GM19455 (cell line): ENCODE measurements around the gene RAF1.
"Not testable (repeated sequence)": the region's sequence is repeated elsewhere in the genome, so short reads cannot be mapped to it uniquely, and the experiment has no call there.

Experiments
- ATAC-seq: cut with Tn5 transposase; IDR thresholded peaks from one replicate; pipeline ENCODE4 v1.9.1; 2021; ENCODE audit not compliant: unreplicated experiment

RAF1 gene

DNA sequence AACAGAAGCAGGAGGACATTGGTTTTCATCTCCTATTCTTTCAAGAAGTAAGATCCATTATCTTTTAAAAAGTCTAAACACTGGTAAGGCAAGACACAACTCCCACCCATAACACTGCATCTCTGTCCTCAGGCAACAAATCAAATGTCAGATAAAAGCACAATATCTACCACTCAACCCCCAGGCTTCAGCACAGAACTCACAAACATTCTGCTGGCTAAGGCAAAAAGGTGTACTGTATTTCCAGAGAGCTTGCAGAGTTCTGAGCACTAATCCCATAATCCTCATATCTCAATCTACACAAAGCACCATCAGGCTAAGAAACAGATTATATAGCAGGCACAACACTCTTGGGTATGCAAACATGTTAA lies 20.9 kb downstream of the RAF1 start:
- ATAC-seq = no peak

DNA sequence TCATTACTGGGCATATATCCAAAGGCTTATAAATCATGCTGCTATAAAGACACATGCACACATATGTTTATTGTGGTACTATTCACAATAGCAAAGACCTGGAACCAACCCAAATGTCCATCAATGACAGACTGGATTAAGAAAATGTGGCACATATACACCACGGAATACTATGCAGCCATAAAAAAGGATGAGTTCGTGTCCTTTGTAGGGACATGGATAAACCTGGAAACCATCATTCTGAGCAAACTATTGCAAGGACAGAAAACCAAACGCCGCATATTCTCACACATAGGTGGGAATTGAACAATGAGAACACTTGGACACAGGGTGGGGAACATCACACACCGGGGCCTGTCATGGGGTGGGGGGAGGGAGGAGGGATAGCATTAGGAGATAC lies 23.1 kb downstream of the RAF1 start:
- not testable (repeated sequence) for ATAC-seq

DNA sequence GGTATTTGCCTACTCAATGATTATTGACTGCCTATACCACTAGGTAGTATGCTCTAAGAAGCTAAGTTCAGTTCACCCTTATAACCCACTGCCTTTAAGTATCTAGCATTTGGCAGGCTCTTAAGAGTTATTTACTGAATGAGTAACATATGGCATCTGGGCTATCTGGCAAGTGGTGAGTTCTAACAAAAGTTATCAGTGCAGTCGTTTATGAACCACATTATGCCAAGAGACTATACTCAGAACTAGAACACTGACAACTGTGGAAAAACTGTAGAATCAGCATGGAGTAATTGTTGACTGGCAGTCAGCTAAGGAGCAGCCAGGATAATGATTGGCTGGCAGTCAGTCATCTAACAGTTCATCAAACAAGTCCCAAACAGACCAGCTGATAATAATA lies 25.8 kb downstream of the RAF1 start:
- ATAC-seq = no peak

DNA sequence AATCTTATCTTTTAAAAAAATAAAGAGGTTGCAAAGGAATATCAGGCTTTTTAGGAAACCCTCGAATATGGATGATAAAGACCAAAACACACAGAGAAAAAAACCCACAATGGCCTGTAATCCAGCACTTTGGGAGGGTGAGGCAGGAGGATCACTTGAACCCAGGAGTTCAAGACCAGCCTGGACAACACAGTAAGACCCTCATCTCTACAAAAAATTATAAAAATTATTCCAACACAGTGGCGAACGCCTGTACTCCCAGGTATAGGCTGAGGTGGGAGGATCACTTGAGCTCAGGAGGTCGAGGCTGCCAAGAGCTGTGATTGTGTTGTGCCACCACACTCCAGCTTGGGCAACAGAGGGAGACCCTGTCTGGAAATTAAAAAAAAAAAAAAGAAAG lies 30.8 kb downstream of the RAF1 start:
- ATAC-seq = no peak

DNA sequence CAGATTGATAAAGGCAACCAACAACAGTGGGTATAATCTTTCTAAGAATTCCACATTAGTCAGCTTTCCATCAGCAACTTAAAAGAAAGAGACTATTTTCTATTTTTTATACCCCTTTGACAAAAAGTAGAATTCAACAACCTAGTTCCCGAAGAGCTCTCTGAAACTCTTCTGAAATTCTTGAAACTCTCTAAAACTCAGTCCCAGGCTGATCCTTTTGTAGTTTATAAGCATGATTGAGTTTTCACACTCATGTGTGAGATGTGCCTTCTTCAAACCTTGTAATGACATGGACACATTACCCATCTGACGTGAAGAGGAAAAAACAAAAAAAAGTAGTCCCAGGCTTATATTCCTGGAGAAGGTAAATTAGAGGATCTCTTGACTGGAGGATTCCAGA lies 31.4 kb downstream of the RAF1 start:
- ATAC-seq = no peak

DNA sequence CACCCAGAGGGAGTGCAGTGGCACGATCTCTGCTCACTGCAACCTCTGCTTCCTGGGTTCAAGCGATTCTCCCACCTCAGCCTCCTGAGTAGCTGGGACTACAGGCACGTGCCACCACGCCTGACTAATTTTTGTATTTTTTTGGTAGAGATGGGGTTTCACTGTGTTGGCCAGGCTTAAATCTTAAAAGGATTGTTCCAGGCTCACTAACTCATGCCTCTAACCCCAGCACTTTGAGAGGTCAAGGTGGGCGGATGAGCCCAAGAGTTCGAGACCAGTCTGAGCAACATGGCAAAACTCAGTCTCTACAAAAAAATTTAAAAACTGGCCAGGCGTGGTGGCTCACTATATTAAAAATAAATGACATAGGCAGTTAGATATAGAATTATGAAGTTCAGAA lies 33.1 kb downstream of the RAF1 start:
- not testable (repeated sequence) for ATAC-seq

DNA sequence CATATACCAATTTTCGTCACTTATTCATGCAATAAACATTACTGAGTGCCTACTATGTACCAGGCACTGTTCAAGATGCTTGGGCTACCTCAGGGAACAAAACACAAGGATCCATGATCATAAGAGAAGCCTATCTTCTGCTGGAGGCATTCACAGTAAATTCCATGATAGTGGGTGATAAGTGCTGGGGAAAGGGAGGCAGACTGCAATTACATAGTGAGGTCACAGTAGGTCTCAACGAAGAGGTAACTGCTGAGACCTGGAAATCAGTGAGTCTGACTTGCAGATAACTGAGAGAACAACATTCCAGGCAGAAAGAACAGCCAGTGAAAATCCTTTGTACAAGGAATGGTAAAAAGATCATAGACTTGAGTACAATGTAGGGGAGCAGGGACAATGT lies 33.6 kb downstream of the RAF1 start:
- no peak for ATAC-seq

DNA sequence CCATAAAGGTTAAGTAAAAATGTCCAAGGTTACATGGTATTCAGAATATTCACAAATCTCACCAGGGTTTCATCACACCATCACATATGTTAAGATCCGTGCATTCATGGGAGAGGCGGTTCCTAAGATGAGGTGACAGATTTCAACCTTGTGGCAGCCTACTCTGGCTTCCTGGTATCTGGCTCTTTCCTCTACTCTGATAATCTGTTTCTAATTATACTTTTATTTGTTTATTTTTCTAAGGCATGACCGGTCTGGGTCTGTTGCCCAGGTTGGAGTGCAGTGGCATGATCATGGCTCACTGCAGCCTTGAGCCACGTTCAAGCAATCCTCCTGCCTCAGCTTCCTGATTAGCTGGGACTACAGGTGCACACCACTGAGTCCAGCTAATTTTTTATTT lies 34.4 kb downstream of the RAF1 start:
- no peak for ATAC-seq

DNA sequence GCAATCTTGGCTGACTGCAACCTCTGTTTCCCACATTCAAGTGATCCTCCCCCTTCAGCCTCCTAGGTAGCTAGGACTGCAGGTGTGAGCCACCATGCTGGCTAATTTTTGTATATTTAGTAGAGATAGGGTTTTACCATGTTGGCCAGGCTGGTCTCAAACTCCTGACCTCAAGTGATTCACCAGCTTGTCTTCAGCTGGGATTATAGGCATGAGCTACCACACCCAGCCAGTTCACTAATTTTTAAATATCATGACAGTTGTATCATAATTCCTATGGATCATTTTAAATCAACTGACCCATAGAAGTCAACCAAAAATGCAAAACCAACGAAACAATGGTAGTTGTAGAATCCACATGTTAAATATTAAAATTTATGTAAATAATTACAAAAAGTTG lies 35.1 kb downstream of the RAF1 start:
- ATAC-seq = no peak

DNA sequence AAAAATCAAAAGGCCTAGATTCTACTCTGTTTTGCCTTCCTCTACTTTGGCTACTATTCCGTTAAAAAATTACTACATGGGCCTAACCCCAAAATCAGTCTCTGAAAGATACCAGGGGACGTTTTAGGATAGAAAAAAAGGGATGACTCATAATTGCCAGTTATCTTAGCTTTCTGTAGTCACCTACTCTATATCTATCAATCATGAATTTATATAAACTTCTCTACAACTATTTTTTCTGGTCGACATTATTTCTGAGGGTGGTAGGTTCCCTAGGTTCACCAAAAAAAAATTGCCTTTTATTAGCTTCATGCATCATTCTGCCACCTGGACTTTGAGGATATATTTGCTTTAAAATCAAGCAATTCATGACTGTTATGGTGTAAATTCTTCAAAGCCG lies 36.5 kb downstream of the RAF1 start:
- no peak for ATAC-seq

DNA sequence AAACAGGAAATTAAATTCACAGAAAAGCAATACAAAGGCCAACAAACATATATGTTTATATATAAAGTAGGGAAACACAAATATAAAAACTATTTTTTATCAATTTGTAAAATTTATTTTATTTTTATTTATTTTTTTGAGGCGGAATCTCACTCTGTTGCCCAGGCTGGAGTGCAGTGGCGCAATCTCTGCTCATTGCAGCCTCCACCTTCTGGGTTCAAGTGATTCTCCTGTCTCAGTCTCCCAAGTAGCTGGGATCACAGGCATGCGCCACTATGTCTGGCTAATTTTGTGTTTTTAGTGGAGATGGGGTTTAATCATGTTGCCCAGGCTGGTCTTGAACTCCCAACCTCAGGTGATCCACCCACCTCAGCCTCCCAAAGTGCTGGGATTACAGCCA lies 39.0 kb downstream of the RAF1 start:
- not testable (repeated sequence) for ATAC-seq

DNA sequence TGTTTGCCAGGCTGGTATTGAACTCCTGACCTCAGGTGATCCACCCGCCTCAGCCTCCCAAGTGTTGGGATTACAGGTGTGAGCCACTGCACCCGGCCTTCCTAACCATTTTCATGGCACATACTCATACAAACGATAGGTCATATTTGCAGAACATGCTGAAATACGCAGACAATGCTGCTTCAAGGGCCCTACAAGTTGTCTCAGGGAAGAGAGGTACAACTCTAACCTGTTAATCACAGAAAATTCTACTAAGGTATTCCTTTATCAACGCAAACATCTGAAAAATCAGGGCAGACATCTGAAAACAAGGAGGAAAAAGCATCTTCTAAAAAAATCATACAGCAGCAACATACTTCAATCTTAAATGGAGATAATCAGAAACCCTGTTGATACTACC lies 39.9 kb downstream of the RAF1 start:
- no peak for ATAC-seq

DNA sequence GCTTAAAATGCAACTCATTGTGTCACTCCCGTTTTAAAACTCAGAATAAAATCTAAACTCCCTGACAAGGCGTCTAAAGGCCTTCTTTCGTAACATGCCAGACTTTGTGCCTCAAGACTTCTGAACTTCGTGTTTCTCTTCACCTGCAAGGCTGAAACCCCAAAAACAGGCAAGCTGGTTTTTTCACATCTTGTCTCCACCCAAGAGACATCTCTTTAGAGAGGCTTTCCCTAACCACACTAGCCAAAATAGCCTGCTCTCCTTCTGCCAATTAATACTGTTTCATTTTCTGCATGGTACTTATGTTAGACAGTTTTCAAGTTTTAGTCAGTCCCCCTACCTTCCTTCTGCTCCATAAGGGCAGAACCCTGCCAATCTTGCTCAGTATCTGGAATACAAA lies 41.6 kb downstream of the RAF1 start:
- no peak for ATAC-seq

DNA sequence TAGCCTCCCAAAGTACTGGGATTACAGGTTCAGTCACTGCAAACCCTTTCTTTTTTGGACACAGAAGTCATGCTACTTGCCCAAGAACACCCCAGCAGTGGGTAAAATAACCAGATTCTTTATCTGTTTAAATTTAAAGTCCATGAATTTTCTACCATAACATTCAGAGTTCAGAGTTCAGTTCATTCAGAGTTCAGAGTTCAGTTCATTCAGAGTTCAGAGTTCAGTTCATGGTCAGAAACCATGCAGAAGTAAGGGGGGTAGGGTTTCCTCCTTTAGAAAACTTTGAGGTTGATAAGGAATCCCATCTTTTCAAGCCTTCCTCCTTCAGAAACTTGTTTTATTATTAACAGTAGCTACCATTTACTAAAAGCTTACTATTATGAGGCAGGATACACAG lies 43.2 kb downstream of the RAF1 start:
- ATAC-seq = no peak

DNA sequence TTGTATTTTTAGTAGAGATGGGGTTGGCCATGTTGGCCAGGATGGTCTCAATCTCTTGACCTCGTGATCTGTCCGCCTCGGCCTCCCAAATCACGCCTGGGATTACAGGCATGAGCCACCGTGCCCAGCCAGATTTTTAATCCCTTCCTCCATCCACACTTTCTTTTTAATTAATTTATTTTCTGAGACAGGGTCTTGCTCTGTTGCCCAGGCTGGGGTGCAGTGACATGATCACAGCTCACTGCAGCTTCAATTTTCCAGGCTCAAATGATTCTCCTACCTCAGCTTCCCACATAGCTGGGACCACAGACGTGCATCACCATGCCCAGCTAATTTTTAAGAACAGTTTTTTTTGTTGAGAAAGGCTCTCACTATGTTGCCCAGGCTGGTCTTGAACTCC lies 43.6 kb downstream of the RAF1 start:
- no peak for ATAC-seq

DNA sequence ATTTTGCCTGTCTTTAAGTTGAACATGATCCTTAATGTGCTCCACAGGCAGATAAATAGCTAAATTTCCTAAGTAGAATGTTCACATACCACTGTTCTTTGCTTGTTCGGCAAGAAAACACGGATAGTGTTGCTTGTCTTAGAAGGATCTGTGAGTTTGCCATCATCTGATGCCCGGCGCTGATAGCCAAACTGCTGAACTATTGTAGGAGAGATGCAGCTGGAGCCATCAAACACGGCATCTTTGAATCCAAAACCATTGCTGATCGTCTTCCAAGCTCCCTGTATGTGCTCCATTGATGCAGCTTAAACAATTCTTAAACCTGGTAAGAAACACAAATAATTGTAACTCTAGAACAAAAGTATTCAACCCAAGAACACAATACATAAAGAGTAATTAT lies 45.5 kb downstream of the RAF1 start:
- no peak for ATAC-seq

DNA sequence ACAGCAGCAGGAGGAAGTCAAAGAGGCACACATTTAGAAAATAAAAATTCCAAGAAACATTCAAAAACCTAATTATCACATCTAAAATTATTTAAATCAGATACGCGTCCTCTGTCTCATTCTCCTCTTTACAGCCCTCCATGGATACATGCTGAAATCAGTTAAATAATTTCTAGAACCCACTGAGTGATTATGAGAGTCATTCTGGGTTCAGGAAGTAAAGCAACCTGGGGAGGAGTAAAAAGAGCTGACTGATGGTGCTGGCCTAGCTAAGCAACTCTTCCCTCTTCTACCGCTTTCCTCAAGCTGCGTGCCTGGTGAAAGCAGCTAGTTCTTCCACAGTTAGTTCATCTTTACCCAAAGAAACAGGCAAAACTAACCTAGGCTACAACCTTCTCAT lies 48.7 kb downstream of the RAF1 start:
- ATAC-seq = no peak

DNA sequence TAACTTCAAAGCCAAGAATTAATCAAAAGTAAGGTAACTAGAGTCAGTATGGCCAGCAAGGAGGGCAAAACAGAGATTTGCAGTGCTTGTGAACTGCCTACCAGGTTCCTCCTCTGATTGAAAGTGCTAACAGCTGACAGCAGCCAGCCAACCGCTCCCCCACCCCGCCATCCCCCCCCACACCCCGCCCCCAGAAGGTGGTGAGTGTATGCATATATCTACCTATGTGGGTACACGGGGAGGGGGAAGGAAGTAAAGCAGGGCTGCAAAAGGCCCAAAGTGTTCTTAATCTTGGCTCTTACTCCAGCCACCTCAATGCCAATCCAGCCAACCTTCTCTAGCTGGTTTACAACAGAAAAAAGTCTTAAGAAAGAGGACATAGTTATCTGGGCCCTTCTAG lies 50.7 kb downstream of the RAF1 start:
- ATAC-seq = no peak

DNA sequence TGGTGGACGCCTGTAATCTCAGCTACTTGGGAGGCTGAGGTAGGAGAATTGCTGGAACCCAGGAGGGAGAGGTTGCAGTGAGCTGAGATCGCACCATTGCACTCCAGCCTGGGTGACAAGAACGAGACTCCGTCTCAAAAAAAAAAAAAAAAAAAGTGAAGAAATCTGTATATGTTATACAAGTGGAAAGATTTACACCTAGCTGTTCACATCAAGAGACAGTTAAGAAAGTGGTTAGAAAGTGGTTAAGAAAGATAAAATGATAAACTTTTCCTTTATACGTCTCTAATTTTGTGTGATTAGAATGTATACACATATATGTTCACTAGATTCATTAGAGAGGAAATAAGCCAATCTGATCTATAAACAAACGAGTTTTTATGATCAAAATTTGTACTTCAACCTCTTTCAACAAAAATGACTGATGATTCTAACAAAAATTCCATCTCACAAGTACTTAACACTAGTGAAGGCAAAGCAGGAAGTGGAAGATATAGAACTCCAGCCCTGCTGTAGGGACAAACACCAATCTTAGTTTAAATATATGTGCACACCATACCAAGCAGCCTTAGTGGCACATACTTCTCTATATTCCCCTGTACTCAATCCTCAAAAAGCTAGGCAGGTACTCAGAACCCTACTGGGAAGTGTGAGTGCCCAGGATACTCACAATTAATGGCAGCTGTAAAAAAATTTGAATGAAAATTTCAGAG lies 51.2 kb downstream of the RAF1 start:
- ATAC-seq = no peak

DNA sequence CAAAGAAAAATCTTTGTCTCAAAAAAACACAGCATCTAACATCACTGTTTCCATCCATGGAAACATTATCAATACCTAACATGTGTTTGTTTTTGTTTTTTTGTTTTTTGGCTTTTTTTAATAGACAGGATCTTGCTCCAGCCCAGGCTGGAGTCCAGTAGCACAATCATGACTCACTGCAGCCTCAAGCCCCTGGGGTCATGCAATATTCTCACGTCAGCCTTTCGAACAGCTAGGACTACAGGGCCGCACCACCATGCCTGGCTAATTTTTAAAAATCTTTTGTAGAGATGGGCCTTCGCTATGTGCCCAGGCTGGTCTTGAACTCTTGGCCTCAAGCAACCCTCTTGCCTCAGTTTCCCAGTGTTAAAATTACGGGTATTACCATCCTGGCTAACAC lies 52.8 kb downstream of the RAF1 start:
- ATAC-seq = no peak

DNA sequence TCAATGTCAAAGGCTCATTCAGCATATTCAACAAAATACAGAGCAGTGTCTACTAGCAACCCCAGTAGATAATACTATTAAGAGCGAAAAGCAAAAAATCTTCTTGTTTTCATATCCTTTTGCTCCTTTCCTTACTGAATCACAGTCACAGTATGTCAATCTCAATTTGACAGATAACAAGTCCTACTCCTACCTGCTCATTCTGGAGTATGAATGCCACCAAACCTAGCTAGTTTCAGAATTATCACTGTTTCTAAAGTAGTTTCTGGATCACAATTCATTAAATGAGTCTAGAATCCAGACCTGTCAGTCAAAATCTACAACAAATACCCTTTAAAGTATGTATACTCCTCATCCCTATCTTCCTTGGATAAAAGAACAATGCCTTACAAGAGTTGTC lies 55.5 kb downstream of the RAF1 start:
- ATAC-seq = no peak

DNA sequence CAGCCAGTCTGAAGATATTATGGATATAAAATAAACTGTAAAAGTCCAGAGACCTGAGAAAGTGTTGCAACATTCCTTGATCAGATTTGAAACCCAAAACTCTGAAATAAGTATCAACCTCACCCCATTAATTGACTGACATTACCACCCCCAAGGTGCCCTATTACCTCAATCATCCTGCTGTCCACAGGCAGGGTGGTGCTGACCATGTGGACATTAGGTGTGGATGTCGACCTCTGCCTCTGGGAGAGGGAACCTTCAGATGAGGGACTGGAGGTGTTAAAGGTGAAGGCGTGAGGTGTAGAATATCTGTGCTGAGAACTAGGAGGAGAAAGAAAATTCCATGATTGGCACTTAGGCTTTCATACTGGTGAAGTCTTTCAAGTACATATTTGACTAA lies 59.9 kb downstream of the RAF1 start:
- no peak for ATAC-seq

DNA sequence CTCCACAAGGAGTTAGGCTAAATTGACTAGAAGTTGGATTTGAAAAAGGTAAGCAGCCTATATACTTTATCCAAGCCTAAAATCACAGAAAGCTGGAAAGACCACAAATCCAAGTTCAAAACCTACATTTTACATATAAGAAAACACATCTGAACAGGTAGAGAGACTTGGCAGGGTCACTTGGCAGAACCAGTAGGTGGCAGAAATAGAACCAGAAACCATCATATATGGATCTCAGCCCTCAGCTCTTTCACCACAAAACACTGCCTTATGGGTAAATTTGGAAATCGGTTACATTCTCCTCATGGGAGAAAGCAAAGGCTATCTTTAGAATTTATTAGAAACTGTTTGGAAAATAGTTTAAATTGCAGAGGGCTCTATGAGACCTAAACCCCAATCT lies 62.8 kb downstream of the RAF1 start:
- no peak for ATAC-seq

DNA sequence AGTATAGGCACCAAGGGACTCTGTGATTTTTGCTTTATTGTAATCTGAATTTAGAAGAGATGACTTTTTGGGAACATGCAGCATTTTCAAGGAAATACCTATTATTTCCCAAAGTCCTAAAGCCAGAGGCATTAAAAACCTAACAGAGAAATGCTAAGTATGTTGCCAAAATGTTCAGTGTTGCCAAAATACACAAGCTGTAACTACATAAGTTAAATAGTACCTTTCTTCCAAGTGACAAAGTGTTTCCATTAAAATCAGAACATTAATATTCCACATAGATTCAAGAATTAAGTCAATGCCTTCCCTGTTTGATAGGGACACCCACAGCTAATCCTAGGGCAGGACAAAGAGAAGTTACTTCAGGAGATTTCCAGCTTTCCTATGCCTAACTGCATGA lies 65.0 kb downstream of the RAF1 start:
- ATAC-seq = no peak
